ENCODE data around the gene GRB10.

DNA sequence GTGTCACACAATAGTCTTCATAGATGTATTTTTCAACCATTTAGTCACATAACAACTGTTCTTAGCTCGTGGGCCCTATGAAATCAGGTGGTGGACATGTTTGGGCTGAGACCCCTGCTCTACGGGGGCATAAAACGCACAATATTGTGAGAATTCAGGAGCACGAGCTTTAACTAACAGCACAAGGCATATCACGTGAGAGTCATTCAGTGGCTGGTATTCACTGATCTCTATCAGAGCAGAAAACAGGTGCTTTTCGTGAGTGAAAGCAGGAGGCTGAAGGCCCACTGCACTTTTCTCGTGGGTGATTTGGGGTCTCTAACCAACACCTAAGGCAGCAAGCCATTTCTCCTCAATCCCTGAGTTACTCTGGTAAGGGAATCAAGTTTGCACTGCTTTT is 42.8 kb upstream of the GRB10 start:
- TF ChIP-seq, protein P1, sequence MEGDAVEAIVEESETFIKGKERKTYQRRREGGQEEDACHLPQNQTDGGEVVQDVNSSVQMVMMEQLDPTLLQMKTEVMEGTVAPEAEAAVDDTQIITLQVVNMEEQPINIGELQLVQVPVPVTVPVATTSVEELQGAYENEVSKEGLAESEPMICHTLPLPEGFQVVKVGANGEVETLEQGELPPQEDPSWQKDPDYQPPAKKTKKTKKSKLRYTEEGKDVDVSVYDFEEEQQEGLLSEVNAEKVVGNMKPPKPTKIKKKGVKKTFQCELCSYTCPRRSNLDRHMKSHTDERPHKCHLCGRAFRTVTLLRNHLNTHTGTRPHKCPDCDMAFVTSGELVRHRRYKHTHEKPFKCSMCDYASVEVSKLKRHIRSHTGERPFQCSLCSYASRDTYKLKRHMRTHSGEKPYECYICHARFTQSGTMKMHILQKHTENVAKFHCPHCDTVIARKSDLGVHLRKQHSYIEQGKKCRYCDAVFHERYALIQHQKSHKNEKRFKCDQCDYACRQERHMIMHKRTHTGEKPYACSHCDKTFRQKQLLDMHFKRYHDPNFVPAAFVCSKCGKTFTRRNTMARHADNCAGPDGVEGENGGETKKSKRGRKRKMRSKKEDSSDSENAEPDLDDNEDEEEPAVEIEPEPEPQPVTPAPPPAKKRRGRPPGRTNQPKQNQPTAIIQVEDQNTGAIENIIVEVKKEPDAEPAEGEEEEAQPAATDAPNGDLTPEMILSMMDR (IDR thresholded peaks at IDR 0.05; ENCODE audit: low read depth, low read length) = no peak
- no peak for TF ChIP-seq EZH2phosphoT487 (IDR thresholded peaks at IDR 0.05; ENCODE audit: low read depth)
